ENCODE data around the gene TF. TPM values are rescaled to one million over a fixed set of nuclear protein-coding genes. Genes with fewer than 3 reads are reported as not detected.
"Not testable (repeated sequence)": the region's sequence is repeated elsewhere in the genome, so short reads cannot be mapped to it uniquely, and the experiment has no call there.

Gene TF
- total RNA-seq, 2 donors from 2014 or later: 1.6 to 2.2 TPM

GRCh38 chr3:133775835-133776234 lies 29.6 kb downstream of the TF start:
- H3K27ac ChIP-seq: no peak overlapping the region
- no peaks in the 10 kb centered on the region for H3K36me3 ChIP-seq
- DNase-seq (ENCODE audit: low spot score) (no peak), ATAC-seq (ENCODE audit: insufficient number of reproducible peaks, low FRiP score, low read depth) (no peak)
- no peak for TF ChIP-seq CTCF (IDR thresholded peaks at IDR 0.05)
- no peaks in the 10 kb centered on the region for H3K4me1 ChIP-seq (ENCODE audit: control insufficient read depth in 1 of 2, low read depth in 2 of 2)
- no peaks in the 10 kb centered on the region for H3K27me3 ChIP-seq (replicated peaks; ENCODE audit: insufficient read depth)
- no peak overlapping the region for H3K4me3 ChIP-seq
- H3K9me3 ChIP-seq: no peaks in the 10 kb centered on the region

GRCh38 chr3:133776794-133777438 lies 30.7 kb downstream of the TF start:
- Histone ChIP-seq H3K27me3 (replicated peaks; ENCODE audit: insufficient read depth) (no peaks in the 10 kb centered on the region), H3K9me3 (no peaks in the 10 kb centered on the region)
- no peak for ATAC-seq (ENCODE audit: insufficient number of reproducible peaks, low FRiP score, low read depth)

GRCh38 chr3:133777807-133778568 lies 31.8 kb downstream of the TF start:
- no peaks in the 10 kb centered on the region for H3K9me3 ChIP-seq
- DNase-seq (ENCODE audit: low spot score) (no peak), ATAC-seq (ENCODE audit: insufficient number of reproducible peaks, low FRiP score, low read depth) (no peak)
- H3K4me3 ChIP-seq: no peak overlapping the region
- no peak for TF ChIP-seq CTCF (IDR thresholded peaks at IDR 0.05)
- no peak overlapping the region for H3K27ac ChIP-seq
- no peaks in the 10 kb centered on the region for H3K27me3 ChIP-seq (replicated peaks; ENCODE audit: insufficient read depth)
- no peaks in the 10 kb centered on the region for H3K4me1 ChIP-seq (ENCODE audit: control insufficient read depth in 1 of 2, low read depth in 2 of 2)
- H3K36me3 ChIP-seq: no peaks in the 10 kb centered on the region

More at GRCh38 chr3:133776794-133777438, 30.7 kb downstream of the TF start:
- no peak overlapping the region for H3K4me3 ChIP-seq
- H3K4me1 ChIP-seq (ENCODE audit: control insufficient read depth in 1 of 2, low read depth in 2 of 2): no peaks in the 10 kb centered on the region
- TF ChIP-seq CTCF (IDR thresholded peaks at IDR 0.05): no peak
- H3K27ac ChIP-seq: no peak overlapping the region
- DNase-seq (ENCODE audit: low spot score): no peak
- H3K36me3 ChIP-seq: no peaks in the 10 kb centered on the region

GRCh38 chr3:133779626-133780203 lies 33.5 kb downstream of the TF start:
- TF ChIP-seq CTCF (IDR thresholded peaks at IDR 0.05): no peak
- Histone ChIP-seq H3K4me1 (ENCODE audit: control insufficient read depth in 1 of 2, low read depth in 2 of 2) (no peaks in the 10 kb centered on the region), H3K36me3 (no peaks in the 10 kb centered on the region), H3K4me3 (no peak overlapping the region), H3K27me3 (replicated peaks; ENCODE audit: insufficient read depth) (no peaks in the 10 kb centered on the region), H3K27ac (no peak overlapping the region), H3K9me3 (no peaks in the 10 kb centered on the region)
- ATAC-seq (ENCODE audit: insufficient number of reproducible peaks, low FRiP score, low read depth) (no peak), DNase-seq (ENCODE audit: low spot score) (no peak)

- not testable (repeated sequence) for H3K27ac ChIP-seq; H3K4me3 ChIP-seq; ATAC-seq (ENCODE audit: insufficient number of reproducible peaks, low FRiP score, low read depth); H3K4me1 ChIP-seq (ENCODE audit: control insufficient read depth in 1 of 2, low read depth in 2 of 2); DNase-seq (ENCODE audit: low spot score); H3K27me3 ChIP-seq (replicated peaks; ENCODE audit: insufficient read depth); H3K9me3 ChIP-seq; H3K36me3 ChIP-seq
These were observed 34.6 kb downstream of the TF start for GRCh38 chr3:133780756-133781155.
